DND-41 (cell line): Measurements from ENCODE around the gene TMSB10.

Experiments used
- ATAC-seq: fragments of 200-7000 bp; cut with Tn5 transposase; 3 replicates; pipeline ENCODE4 v1.9.1; 2021; ENCODE audit warnings: low read depth; ENCODE audit not compliant: insufficient read depth
- DNase-seq: peaks from one replicate; pipeline ENCODE4 v3.0.0-alpha.2; 2020
- H2AFZ ChIP-seq: 2 replicates; pipeline ENCODE4 v1.6.0; 2012; ENCODE audit warnings: low read depth, low read length
- H3K27ac ChIP-seq: 2 replicates; pipeline ENCODE4 v1.5.1; 2012; ENCODE audit warnings: low read length, inconsistent platforms
- H3K27me3 ChIP-seq: fragments of 200-600 bp; sonication (generic); 2 replicates; pipeline ENCODE4 v1.6.0; 2012; ENCODE audit warnings: low read length, mild to moderate bottlenecking, inconsistent platforms; ENCODE audit not compliant: insufficient read depth, poor library complexity
- H3K36me3 ChIP-seq: 2 replicates; pipeline ENCODE4 v1.5.1; 2012; ENCODE audit warnings: low read length, inconsistent platforms; ENCODE audit not compliant: insufficient read depth
- H3K4me1 ChIP-seq: 2 replicates; pipeline ENCODE4 v1.5.1; 2012; ENCODE audit warnings: mild to moderate bottlenecking, low read length; ENCODE audit not compliant: insufficient read depth
- H3K4me2 ChIP-seq: 2 replicates; pipeline ENCODE4 v1.6.0; 2012; ENCODE audit warnings: mild to moderate bottlenecking, moderate library complexity, low read length, inconsistent platforms; ENCODE audit not compliant: insufficient read depth
- H3K4me3 ChIP-seq, 2 experiments: fragments of 200-600 bp in 1 of 2; shearing (Covaris generic) in 1 of 2; 2 replicates each; pipeline ENCODE4 v1.5.1; 2012 to 2016; ENCODE audit warnings: inconsistent platforms in 2 of 2, low read length in 2 of 2, mild to moderate bottlenecking in 2 of 2, low read depth in 1 of 2, moderate library complexity in 1 of 2
- H3K79me2 ChIP-seq: 2 replicates; pipeline ENCODE4 v1.6.0; 2012; ENCODE audit warnings: low read length, inconsistent platforms; ENCODE audit not compliant: insufficient read depth
- H3K9ac ChIP-seq: 2 replicates; pipeline ENCODE4 v1.6.0; 2012; ENCODE audit warnings: low read depth, mild to moderate bottlenecking, inconsistent platforms, low read length, moderate library complexity
- H3K9me3 ChIP-seq: 2 replicates; pipeline ENCODE4 v1.5.1; 2012; ENCODE audit warnings: low read length, moderate library complexity, mild to moderate bottlenecking, inconsistent platforms; ENCODE audit not compliant: insufficient read depth, severe bottlenecking
- H4K20me1 ChIP-seq: 2 replicates; pipeline ENCODE4 v1.6.0; 2012; ENCODE audit warnings: low read length; ENCODE audit not compliant: insufficient read depth
- CTCF ChIP-seq: IDR thresholded peaks from 2 replicates; pipeline ENCODE4 v1.5.1; 2012; ENCODE audit warnings: borderline replicate concordance, low read length, moderate library complexity, mild to moderate bottlenecking; ENCODE audit not compliant: poor library complexity, severe bottlenecking; ENCODE audit errors: extremely low read depth
- EZH2 ChIP-seq: IDR thresholded peaks from 3 replicates; pipeline ENCODE4 v1.6.1; 2012; ENCODE audit warnings: borderline replicate concordance, low read depth, mild to moderate bottlenecking, moderate library complexity, low read length, inconsistent platforms; ENCODE audit not compliant: severe bottlenecking

The TMSB10 gene

DNA sequence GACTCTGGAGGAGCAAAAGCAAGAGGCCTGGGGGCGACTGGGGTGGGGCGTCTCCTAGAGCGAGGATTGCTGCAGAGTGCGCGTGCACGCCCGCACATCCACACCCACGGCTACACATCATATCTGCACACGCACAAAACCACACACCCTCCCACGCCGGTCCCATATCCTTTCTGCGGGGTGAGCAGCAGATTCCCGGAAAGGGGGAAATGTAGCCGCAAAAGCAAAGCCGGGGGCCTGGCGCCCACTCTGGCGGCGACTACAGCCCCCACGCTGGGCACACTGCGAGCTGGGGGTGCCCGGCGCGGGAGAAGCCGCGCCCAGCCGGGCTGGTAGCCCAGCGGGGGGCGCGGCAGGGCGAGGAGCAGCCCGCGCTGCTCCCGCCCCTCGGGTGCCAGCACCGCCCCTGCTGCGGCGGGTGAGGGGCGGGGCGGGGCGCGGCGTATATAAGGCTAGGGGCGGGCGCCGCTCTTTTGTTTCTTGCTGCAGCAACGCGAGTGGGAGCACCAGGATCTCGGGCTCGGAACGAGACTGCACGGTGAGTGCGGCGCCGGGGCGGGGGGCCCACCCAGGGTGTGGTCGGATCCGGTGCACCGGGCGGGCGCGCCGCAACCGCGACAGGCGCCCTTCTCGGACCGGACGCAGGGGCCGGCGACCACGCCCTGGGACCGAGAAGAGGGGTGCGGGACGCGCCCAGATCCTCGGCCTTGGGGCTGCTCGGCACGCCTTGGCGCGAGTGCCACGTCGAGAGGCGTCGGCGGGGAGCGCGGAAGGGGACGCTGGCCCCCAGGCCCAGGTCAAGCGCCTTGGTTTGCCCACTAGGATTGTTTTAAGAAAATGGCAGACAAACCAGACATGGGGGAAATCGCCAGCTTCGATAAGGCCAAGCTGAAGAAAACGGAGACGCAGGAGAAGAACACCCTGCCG lies at the start of gene TMSB10:
Gene TMSB10, plus strand, starts transcription at position 476 of the 927 bp plus-strand sequence.
- Histone ChIP-seq H3K9me3 (no peaks in the 10 kb centered on the region), H3K27me3 (no peaks in the 10 kb centered on the region), H3K4me2 (peak within 1 kb of the TSS; percentile 92), H3K4me1 (peaks cover 29% of the 10 kb centered on the region), H3K9ac (peak within 1 kb of the TSS; percentile 96), H3K36me3 (peaks cover 19% of the 10 kb centered on the region), H4K20me1 (peaks cover 7% of the 10 kb centered on the region; the same call in 1 of the 2 replicates), H3K4me3 (peak within 1 kb of the TSS; percentile 93), H2AFZ (peak within 1 kb of the TSS; percentile 88), H3K79me2 (peaks cover 18% of the 10 kb centered on the region), H3K27ac (peak within 1 kb of the TSS; percentile 84)
- peak; percentile 71 for ATAC-seq
- DNase-seq, result peak; percentile 89
- no peak for TF ChIP-seq EZH2
- TF ChIP-seq CTCF, result peak; percentile 24

GRCh38 chr2:84855731-84856130 lies 49.7 kb upstream of the TMSB10 start:
- ATAC-seq (no peak), DNase-seq (no peak)
- Histone ChIP-seq H3K4me3 (no peak overlapping the region), H3K9ac (no peak overlapping the region), H3K27me3 (peaks cover 3% of the 10 kb centered on the region), H3K4me1 (no peaks in the 10 kb centered on the region), H4K20me1 (no peaks in the 10 kb centered on the region), H3K4me2 (no peak overlapping the region), H3K9me3 (no peaks in the 10 kb centered on the region), H3K79me2 (no peaks in the 10 kb centered on the region), H3K36me3 (no peaks in the 10 kb centered on the region), H2AFZ (no peak overlapping the region), H3K27ac (no peak overlapping the region)
- TF ChIP-seq EZH2 (no peak), CTCF (no peak)

DNA sequence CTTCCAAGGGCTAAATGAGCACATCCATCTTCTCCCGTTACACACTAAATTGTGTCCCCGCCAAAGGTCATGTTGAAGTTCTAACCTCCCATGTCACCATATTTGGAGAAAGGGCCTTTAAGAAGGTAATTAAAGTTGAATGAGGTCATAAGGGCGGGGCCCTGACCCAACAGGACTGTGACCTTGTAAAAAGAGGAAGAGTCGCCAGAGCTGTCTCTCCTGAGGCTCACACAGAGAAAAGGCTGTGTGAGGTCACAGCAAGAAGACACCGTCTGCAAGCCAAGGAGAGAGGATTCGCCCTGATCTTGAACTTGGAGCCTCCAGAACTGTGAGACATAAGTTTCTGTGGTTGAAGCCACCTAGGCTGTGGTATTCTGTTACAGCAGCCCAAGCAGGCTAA lies 48.7 kb upstream of the TMSB10 start:
- ATAC-seq (no peak; the same call in 2 of the 3 replicates), DNase-seq (no peak)
- Histone ChIP-seq H3K79me2 (no peaks in the 10 kb centered on the region), H2AFZ (no peak overlapping the region), H3K27ac (no peak overlapping the region), H3K9ac (no peak overlapping the region), H3K4me2 (no peak overlapping the region), H3K36me3 (no peaks in the 10 kb centered on the region), H3K27me3 (peaks cover 3% of the 10 kb centered on the region), H3K9me3 (no peaks in the 10 kb centered on the region), H3K4me1 (no peaks in the 10 kb centered on the region), H4K20me1 (no peaks in the 10 kb centered on the region), H3K4me3 (no peak overlapping the region)
- TF ChIP-seq EZH2, result no peak
- TF ChIP-seq CTCF, result no peak
